MM.1S (cell line): ENCODE data around the gene MSTN.

Experiments
- EZH2 ChIP-seq: fragments of 300-600 bp; sonication (generic); optimal IDR thresholded peaks from 2 replicates; pipeline ENCODE3; 2017; ENCODE audit warnings: low read depth, mild to moderate bottlenecking, antibody characterized with exemption, low read length, mixed read lengths
- TF ChIP-seq, protein P1 (sequence below): fragments of 300-600 bp; sonication (generic); IDR thresholded peaks from 2 replicates; pipeline ENCODE4 v1.5.1; 2016; ENCODE audit warnings: antibody characterized with exemption, low read length, mixed read lengths

DNA sequence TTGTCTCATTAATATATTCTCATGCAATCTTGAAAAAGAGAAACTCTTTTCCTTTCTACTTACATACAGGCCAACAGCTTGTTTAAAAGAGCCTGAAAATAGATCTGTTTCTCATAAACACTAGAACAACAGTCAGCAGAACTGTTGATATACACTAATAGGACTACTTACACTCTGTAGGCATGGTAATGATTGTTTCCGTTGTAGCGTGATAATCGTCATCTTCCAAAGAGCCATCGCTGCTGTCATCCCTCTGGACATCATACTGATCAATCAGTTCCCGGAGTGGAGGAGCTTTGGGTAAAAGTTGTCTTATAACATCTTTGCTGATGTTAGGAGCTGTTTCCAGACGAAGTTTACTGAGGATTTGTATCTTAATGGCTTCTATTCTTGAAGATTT is 476 bp downstream of the MSTN start:
- TF ChIP-seq, protein P1, sequence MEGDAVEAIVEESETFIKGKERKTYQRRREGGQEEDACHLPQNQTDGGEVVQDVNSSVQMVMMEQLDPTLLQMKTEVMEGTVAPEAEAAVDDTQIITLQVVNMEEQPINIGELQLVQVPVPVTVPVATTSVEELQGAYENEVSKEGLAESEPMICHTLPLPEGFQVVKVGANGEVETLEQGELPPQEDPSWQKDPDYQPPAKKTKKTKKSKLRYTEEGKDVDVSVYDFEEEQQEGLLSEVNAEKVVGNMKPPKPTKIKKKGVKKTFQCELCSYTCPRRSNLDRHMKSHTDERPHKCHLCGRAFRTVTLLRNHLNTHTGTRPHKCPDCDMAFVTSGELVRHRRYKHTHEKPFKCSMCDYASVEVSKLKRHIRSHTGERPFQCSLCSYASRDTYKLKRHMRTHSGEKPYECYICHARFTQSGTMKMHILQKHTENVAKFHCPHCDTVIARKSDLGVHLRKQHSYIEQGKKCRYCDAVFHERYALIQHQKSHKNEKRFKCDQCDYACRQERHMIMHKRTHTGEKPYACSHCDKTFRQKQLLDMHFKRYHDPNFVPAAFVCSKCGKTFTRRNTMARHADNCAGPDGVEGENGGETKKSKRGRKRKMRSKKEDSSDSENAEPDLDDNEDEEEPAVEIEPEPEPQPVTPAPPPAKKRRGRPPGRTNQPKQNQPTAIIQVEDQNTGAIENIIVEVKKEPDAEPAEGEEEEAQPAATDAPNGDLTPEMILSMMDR, result no peak
- no peak for TF ChIP-seq EZH2
